ENCODE results near the gene MX2.

DNA sequence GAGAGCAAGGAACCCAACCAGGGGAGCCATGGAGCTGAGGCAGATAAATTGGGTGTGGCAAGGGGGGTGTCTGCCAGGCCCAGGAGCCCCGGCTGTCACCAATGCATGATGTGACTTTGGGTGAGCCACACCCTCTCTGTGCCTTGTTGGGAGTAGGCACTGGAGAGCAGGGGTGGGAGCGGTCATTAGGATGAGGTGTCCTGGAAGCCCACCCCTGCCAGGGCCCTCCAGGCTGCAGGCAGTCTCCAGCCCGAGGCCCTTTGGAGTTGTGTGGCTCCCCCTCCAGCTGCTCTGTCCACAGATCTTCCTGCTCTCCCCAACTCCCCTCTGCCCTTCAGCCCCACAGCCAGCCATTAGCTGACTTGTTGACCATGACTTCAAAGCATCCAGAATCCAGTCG, 11.4 kb downstream of the MX2 start:
- TF ChIP-seq, protein P1, sequence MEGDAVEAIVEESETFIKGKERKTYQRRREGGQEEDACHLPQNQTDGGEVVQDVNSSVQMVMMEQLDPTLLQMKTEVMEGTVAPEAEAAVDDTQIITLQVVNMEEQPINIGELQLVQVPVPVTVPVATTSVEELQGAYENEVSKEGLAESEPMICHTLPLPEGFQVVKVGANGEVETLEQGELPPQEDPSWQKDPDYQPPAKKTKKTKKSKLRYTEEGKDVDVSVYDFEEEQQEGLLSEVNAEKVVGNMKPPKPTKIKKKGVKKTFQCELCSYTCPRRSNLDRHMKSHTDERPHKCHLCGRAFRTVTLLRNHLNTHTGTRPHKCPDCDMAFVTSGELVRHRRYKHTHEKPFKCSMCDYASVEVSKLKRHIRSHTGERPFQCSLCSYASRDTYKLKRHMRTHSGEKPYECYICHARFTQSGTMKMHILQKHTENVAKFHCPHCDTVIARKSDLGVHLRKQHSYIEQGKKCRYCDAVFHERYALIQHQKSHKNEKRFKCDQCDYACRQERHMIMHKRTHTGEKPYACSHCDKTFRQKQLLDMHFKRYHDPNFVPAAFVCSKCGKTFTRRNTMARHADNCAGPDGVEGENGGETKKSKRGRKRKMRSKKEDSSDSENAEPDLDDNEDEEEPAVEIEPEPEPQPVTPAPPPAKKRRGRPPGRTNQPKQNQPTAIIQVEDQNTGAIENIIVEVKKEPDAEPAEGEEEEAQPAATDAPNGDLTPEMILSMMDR (IDR thresholded peaks at IDR 0.05): no peak
- TF ChIP-seq POLR2A (IDR thresholded peaks at IDR 0.05) (no peak), POLR2AphosphoS5 (IDR thresholded peaks at IDR 0.05) (no peak)
